Neuronal stem cell (in vitro differentiated cells): Measurements from ENCODE around the gene OPRM1.

Experiments used
- DNase-seq: peaks from one replicate; pipeline ENCODE4 v3.0.0-alpha.2; 2013; ENCODE audit warnings: low spot score
- H2AFZ ChIP-seq: one replicate; pipeline ENCODE4 v1.6.1; 2013; ENCODE audit warnings: mild to moderate bottlenecking, low read length, inconsistent platforms
- H2AK5ac ChIP-seq: 2 replicates; pipeline ENCODE4 v1.6.1; 2013; ENCODE audit warnings: low read depth, mild to moderate bottlenecking, inconsistent platforms, low read length, moderate library complexity, mixed read lengths
- H2BK120ac ChIP-seq: 2 replicates; pipeline ENCODE4 v1.6.1; 2013; ENCODE audit warnings: low read depth, mild to moderate bottlenecking, inconsistent platforms, low read length, moderate library complexity, mixed read lengths
- H2BK12ac ChIP-seq: one replicate; pipeline ENCODE4 v1.6.1; 2013; ENCODE audit warnings: low read length, inconsistent platforms
- H2BK15ac ChIP-seq: 2 replicates; pipeline ENCODE4 v1.6.1; 2013; ENCODE audit warnings: mild to moderate bottlenecking, low read length, inconsistent platforms, mixed read lengths
- H2BK5ac ChIP-seq: one replicate; pipeline ENCODE4 v1.6.1; 2013; ENCODE audit warnings: inconsistent platforms, mild to moderate bottlenecking, low read length, moderate library complexity
- H3K14ac ChIP-seq: one replicate; pipeline ENCODE4 v1.6.1; 2013; ENCODE audit warnings: low read length, inconsistent platforms
- H3K18ac ChIP-seq: 2 replicates; pipeline ENCODE4 v1.6.1; 2013; ENCODE audit warnings: low read length, inconsistent platforms
- H3K23ac ChIP-seq: 2 replicates; pipeline ENCODE4 v1.6.1; 2013; ENCODE audit warnings: low read depth, mild to moderate bottlenecking, mixed read lengths, low read length, inconsistent platforms; ENCODE audit not compliant: poor library complexity
- H3K27ac ChIP-seq: replicated peaks from 3 replicates; pipeline ENCODE4 v1.5.1; 2013; ENCODE audit warnings: low read length, inconsistent platforms
- H3K27me3 ChIP-seq, 3 experiments: 2 replicates each; pipeline ENCODE4 v1.6.1; 2013; ENCODE audit warnings: low read length in 3 of 3, mild to moderate bottlenecking in 2 of 3, inconsistent platforms in 1 of 3, low read depth in 1 of 3, mixed read lengths in 1 of 3, moderate library complexity in 1 of 3; ENCODE audit not compliant: control insufficient read depth in 3 of 3, insufficient read depth in 3 of 3
- H3K36me3 ChIP-seq, 2 donors: replicated peaks in 1 of 2; 2 replicates each; pipeline ENCODE4 v1.6.1; 2013; ENCODE audit warnings: low read length in 2 of 2; ENCODE audit not compliant: control insufficient read depth in 2 of 2, insufficient read depth in 2 of 2
- H3K4ac ChIP-seq: 2 replicates; pipeline ENCODE4 v1.6.1; 2013; ENCODE audit warnings: inconsistent platforms, mild to moderate bottlenecking, low read length, moderate library complexity
- H3K4me1 ChIP-seq, 2 donors: 1 replicate in 1 of 2; 2 replicates in 1 of 2; pipeline ENCODE4 v1.6.1; 2013; ENCODE audit warnings: low read length in 2 of 2, low read depth in 1 of 2; ENCODE audit not compliant: control insufficient read depth in 2 of 2, insufficient read depth in 1 of 2
- H3K4me2 ChIP-seq: one replicate; pipeline ENCODE4 v1.6.1; 2013; ENCODE audit warnings: mild to moderate bottlenecking, low read length, inconsistent platforms; ENCODE audit not compliant: insufficient read depth, poor library complexity, severe bottlenecking
- H3K4me3 ChIP-seq, 2 donors: 2 replicates each; pipeline ENCODE4 v1.5.1; 2013; ENCODE audit warnings: low read length in 2 of 2, mild to moderate bottlenecking in 2 of 2, inconsistent platforms in 1 of 2, moderate library complexity in 1 of 2
- H3K79me1 ChIP-seq: one replicate; pipeline ENCODE4 v1.6.1; 2013; ENCODE audit warnings: low read depth, mild to moderate bottlenecking, inconsistent platforms, low read length, moderate library complexity
- H3K9ac ChIP-seq: one replicate; pipeline ENCODE4 v1.6.1; 2013; ENCODE audit warnings: mild to moderate bottlenecking, low read depth, low read length, inconsistent platforms; ENCODE audit not compliant: poor library complexity
- H3K9me3 ChIP-seq, 2 donors: replicated peaks in 1 of 2; 2 replicates each; pipeline versions ENCODE3 to v1.6.1; 2013; ENCODE audit warnings: low read length in 2 of 2, mild to moderate bottlenecking in 2 of 2, inconsistent platforms in 1 of 2, low read depth in 1 of 2, mixed read lengths in 1 of 2, moderate library complexity in 1 of 2; ENCODE audit not compliant: control insufficient read depth in 2 of 2, insufficient read depth in 1 of 2
- H4K8ac ChIP-seq: one replicate; pipeline ENCODE4 v1.6.1; 2013; ENCODE audit warnings: low read depth, mild to moderate bottlenecking, inconsistent platforms, low read length, moderate library complexity
- H4K91ac ChIP-seq: one replicate; pipeline ENCODE4 v1.6.1; 2013; ENCODE audit warnings: low read length, low read depth, mild to moderate bottlenecking, inconsistent platforms; ENCODE audit not compliant: poor library complexity
- WGBS, 2 donors: extraction: QIAGEN DNeasy Blood & Tissue Kit; methylation state at CpG; one replicate each; pipeline ENCODE4 v1.1.7; 2013; ENCODE audit warnings: missing lambda C conversion rate in 2 of 2, mixed read lengths in 1 of 2; ENCODE audit not compliant: insufficient read length in 2 of 2, insufficient replicate concordance in 1 of 2; ENCODE audit errors: extremely low coverage in 2 of 2; 5-methylcytosine and 5-hydroxymethylcytosine counted together

OPRM1 gene

DNA sequence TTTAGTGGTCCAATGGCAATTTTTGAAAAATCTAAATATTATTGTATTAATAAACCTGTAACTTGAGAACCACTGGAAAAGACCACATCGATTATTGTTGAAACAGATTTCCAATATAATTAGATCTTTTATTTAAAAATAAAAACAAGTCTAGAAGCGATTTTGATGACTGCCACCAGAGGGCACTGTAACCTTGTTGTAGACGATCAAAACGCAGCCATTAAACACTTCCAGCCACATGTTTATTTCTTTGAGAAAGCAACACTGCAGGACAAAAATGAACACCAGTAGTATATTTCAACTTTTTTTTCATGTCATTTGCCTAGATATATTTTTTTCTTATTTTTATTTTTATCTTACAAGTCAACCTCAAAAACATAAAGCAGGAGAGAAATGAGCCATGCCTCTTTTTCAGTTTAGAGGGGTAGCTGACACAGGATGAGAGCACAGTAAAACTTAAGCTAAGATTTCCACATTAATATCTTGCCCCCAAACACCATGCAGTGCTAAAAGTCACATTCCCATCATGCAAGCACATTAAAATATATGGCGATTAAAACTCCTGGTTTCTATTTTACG, 115.4 kb downstream of the OPRM1 start:
- no peak overlapping the region for H4K8ac ChIP-seq
- H2BK5ac ChIP-seq = no peak overlapping the region
- H3K4me3 ChIP-seq = no peak overlapping the region
- WGBS, 2 donors = no CpG with 5 or more reads among the region's 6 CpGs
- H3K36me3 ChIP-seq = no peaks in the 10 kb centered on the region
- no peak overlapping the region for H3K18ac ChIP-seq
- no peak overlapping the region for H2BK120ac ChIP-seq
- no peak overlapping the region for H2AFZ ChIP-seq
- no peak overlapping the region for H2BK15ac ChIP-seq
- H3K9me3 ChIP-seq = peaks cover 0 to 2% of the 10 kb centered on the region in 2 donors
- H3K27me3 ChIP-seq = no peaks in the 10 kb centered on the region
- no peak overlapping the region for H2BK12ac ChIP-seq
- no peaks in the 10 kb centered on the region for H3K79me1 ChIP-seq
- H3K14ac ChIP-seq = no peak overlapping the region
- no peak overlapping the region for H4K91ac ChIP-seq
- H3K27ac ChIP-seq = no peak overlapping the region
- no peak overlapping the region for H3K9ac ChIP-seq
- no peak overlapping the region for H3K4ac ChIP-seq
- H3K4me2 ChIP-seq = no peak overlapping the region
- peak; percentile 61 for DNase-seq
- no peak overlapping the region for H3K23ac ChIP-seq
- H2AK5ac ChIP-seq = no peak overlapping the region
- peaks cover 0 to 3% of the 10 kb centered on the region in 2 donors for H3K4me1 ChIP-seq

DNA sequence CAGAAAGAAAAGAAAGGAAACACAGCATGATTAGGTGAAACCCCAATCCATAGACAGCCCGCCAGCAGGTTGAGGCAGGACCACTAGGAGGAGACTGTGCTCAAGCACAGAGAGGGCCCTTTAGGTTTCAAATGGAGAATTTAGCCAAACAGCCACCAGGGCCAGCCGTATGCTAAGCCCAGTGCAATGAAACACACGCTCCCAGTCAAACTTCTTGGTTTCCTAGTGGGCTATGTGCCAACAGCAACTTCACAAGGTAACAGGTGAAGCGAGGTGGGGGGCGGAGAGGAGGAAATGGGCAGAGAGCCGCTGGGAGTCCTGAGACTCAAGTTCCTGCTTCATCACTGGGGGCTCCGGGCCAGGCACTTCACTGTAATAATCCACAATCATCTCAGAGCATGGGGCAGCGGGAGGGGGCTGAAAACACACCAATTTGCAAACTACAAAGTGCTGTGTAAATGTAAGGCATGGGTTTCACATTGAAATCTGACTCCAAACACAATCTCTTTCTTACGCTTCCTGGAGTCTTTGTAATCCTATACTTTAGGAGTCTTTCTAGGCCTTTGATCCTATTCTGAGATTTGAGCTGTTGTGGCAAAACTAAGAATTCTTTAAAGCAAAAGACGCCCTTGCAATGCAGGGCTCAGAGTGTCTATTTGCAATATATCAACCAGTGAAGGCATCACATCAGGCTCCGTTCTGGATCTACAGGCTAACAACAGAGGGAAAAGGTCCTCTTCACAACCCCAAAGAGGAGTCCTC, 117.3 kb downstream of the OPRM1 start:
- Histone ChIP-seq H3K27ac (no peak overlapping the region), H2AFZ (no peak overlapping the region), H3K79me1 (no peaks in the 10 kb centered on the region), H3K18ac (no peak overlapping the region), H4K8ac (no peak overlapping the region), H3K4me3 (no peak overlapping the region), H3K36me3 (no peaks in the 10 kb centered on the region), H2AK5ac (no peak overlapping the region), H2BK15ac (no peak overlapping the region), H3K4ac (no peak overlapping the region), H3K14ac (no peak overlapping the region), H3K23ac (no peak overlapping the region), H2BK12ac (no peak overlapping the region), H4K91ac (no peak overlapping the region), H2BK5ac (no peak overlapping the region), H3K9me3 (peaks cover 0 to 2% of the 10 kb centered on the region in 2 donors), H3K4me2 (no peak overlapping the region), H3K9ac (no peak overlapping the region), H3K27me3 (no peaks in the 10 kb centered on the region), H2BK120ac (no peak overlapping the region), H3K4me1 (peaks cover 0 to 3% of the 10 kb centered on the region in 2 donors)
- no CpG with 5 or more reads among the region's 11 CpGs for WGBS, 2 donors
- DNase-seq = no peak

DNA sequence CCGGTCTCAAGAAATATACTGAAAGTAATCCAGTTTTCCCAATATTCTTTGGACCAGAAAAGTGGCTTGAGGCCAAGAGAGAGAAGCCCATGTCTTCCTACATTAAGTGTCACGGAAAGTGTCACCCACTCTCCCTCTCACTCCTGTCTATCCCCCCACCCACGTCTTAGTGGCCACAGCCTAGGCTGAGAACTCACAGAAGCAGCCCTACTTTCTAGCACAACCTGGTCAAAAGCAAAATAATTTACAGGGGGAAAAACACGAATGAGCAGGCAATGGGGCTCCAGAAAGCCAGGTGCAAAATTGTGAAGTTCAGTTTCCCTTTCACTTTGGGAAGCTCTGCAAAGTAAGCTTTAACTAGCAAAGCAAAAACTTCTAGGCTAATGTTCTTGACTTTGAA, 118.0 kb downstream of the OPRM1 start:
- DNase-seq = no peak
- Histone ChIP-seq H3K27ac (no peak overlapping the region), H3K14ac (no peak overlapping the region), H3K36me3 (no peaks in the 10 kb centered on the region), H3K9me3 (peaks cover 0 to 2% of the 10 kb centered on the region in 2 donors), H2BK12ac (no peak overlapping the region), H3K27me3 (no peaks in the 10 kb centered on the region), H3K9ac (no peak overlapping the region), H2AFZ (no peak overlapping the region), H2BK15ac (no peak overlapping the region), H3K4me1 (peaks cover 0 to 3% of the 10 kb centered on the region in 2 donors), H4K91ac (no peak overlapping the region), H2BK5ac (no peak overlapping the region), H3K4me2 (no peak overlapping the region), H3K23ac (no peak overlapping the region), H2AK5ac (no peak overlapping the region), H3K79me1 (no peaks in the 10 kb centered on the region), H3K18ac (no peak overlapping the region), H4K8ac (no peak overlapping the region), H3K4me3 (no peak overlapping the region), H3K4ac (no peak overlapping the region), H2BK120ac (no peak overlapping the region)
- WGBS, 2 donors = no CpG with 5 or more reads among the region's 4 CpGs

DNA sequence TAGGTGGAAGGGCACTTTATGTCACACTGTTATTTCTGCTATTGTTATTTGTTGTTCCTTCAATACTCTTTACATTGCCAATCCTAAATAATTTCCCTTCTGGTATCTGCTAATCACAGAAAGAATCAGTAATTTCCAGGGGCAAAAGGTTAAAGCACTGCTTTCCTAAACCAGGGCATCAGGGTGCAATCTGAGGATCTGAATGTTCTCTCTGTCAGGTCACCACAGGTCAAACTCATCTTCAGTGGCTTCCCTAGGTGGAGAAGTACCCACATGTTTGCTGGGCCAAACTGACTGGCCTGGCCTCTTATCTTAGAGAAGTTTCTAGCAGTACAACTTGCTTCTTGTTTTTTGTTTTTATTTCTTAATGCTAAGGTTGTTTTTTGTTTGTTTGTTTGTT, 118.7 kb downstream of the OPRM1 start:
- Histone ChIP-seq H3K27ac (no peak overlapping the region), H2BK12ac (no peak overlapping the region)

More for the DNA sequence above, 118.7 kb downstream of the OPRM1 start:
- H2BK120ac ChIP-seq = no peak overlapping the region
- no peaks in the 10 kb centered on the region for H3K79me1 ChIP-seq
- no peak overlapping the region for H4K8ac ChIP-seq
- H3K4ac ChIP-seq = no peak overlapping the region
- peaks cover 0 to 3% of the 10 kb centered on the region in 2 donors for H3K4me1 ChIP-seq
- peaks cover 0 to 2% of the 10 kb centered on the region in 2 donors for H3K9me3 ChIP-seq
- H3K9ac ChIP-seq = no peak overlapping the region
- no peak overlapping the region for H3K14ac ChIP-seq
- DNase-seq = no peak
- H3K4me2 ChIP-seq = no peak overlapping the region
- no peak overlapping the region for H3K23ac ChIP-seq
- H3K27me3 ChIP-seq = no peaks in the 10 kb centered on the region
- H3K18ac ChIP-seq = no peak overlapping the region
- H2AK5ac ChIP-seq = no peak overlapping the region
- no peak overlapping the region for H2BK15ac ChIP-seq
- H2BK5ac ChIP-seq = no peak overlapping the region
- no peak overlapping the region for H2AFZ ChIP-seq
- H3K4me3 ChIP-seq = no peak overlapping the region
- no peaks in the 10 kb centered on the region for H3K36me3 ChIP-seq
- H4K91ac ChIP-seq = no peak overlapping the region
